ENCODE data around the gene MIER3. TPM values are rescaled to one million over a fixed set of nuclear protein-coding genes. Genes with fewer than 3 reads are reported as not detected.

The MIER3 gene
- total RNA-seq, 1 donor from 2014 or later: 22.6 TPM

DNA sequence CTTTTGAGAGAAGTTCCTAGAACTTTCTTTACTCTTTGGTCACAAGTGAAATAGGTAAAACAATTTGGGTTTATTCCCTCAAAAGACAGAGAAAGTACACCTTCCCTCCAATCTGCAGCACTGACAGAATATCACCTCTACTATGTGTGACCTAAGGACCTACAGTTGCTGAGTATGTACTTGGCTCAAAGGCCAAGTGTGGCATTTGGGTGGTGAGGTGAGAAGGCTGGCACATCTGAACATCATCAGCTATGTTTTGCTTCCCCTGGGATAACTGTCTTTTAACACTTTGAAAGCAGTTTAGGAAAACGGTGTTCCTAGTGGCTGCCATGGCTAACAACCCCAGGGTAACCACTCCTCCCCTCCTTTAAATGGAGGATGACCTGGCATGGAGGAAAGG lies 17.6 kb downstream of the MIER3 start:
- Mint-ChIP-seq H3K27me3 (ENCODE audit: unreplicated experiment) (no peaks in the 10 kb centered on the region), H3K4me1 (ENCODE audit: unreplicated experiment) (no peaks in the 10 kb centered on the region), H3K9me3 (ENCODE audit: unreplicated experiment) (no peaks in the 10 kb centered on the region), H3K36me3 (ENCODE audit: unreplicated experiment) (peaks cover 47% of the 10 kb centered on the region), H3K4me3 (ENCODE audit: unreplicated experiment) (no peak overlapping the region), H3K27ac (ENCODE audit: unreplicated experiment) (no peak overlapping the region)
- DNase-seq (ENCODE audit: extremely low spot score, unreplicated experiment): no peak
- TF ChIP-seq, protein P1, sequence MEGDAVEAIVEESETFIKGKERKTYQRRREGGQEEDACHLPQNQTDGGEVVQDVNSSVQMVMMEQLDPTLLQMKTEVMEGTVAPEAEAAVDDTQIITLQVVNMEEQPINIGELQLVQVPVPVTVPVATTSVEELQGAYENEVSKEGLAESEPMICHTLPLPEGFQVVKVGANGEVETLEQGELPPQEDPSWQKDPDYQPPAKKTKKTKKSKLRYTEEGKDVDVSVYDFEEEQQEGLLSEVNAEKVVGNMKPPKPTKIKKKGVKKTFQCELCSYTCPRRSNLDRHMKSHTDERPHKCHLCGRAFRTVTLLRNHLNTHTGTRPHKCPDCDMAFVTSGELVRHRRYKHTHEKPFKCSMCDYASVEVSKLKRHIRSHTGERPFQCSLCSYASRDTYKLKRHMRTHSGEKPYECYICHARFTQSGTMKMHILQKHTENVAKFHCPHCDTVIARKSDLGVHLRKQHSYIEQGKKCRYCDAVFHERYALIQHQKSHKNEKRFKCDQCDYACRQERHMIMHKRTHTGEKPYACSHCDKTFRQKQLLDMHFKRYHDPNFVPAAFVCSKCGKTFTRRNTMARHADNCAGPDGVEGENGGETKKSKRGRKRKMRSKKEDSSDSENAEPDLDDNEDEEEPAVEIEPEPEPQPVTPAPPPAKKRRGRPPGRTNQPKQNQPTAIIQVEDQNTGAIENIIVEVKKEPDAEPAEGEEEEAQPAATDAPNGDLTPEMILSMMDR (IDR thresholded peaks at IDR 0.05): no peak

DNA sequence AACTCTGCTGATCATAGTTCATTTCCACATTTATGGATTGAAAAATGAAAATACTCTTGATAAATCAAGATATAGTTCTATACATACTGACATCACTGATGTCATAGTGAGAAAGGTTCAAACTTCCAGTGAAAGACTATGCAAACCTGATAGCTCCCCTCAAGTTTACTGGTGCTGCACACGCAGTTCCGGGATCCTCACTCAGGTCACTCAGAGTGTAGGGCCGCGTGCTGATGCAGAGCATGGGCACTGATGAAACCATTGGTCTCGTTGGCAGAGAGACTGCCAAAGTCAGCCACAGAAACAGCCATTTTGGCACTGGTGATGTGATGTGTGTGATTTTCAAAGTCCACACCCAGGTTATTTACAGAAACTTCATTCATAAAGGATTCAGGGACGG lies 29.0 kb downstream of the MIER3 start:
- no peaks in the 10 kb centered on the region for H3K4me1 Mint-ChIP-seq (ENCODE audit: unreplicated experiment)
- TF ChIP-seq, protein P1 (IDR thresholded peaks at IDR 0.05): no peak
- no peaks in the 10 kb centered on the region for H3K27me3 Mint-ChIP-seq (ENCODE audit: unreplicated experiment)
- no peaks in the 10 kb centered on the region for H3K9me3 Mint-ChIP-seq (ENCODE audit: unreplicated experiment)
- H3K27ac Mint-ChIP-seq (ENCODE audit: unreplicated experiment): no peak overlapping the region
- peaks cover 52% of the 10 kb centered on the region for H3K36me3 Mint-ChIP-seq (ENCODE audit: unreplicated experiment)
- H3K4me3 Mint-ChIP-seq (ENCODE audit: unreplicated experiment): no peak overlapping the region
- DNase-seq (ENCODE audit: extremely low spot score, unreplicated experiment): no peak

DNA sequence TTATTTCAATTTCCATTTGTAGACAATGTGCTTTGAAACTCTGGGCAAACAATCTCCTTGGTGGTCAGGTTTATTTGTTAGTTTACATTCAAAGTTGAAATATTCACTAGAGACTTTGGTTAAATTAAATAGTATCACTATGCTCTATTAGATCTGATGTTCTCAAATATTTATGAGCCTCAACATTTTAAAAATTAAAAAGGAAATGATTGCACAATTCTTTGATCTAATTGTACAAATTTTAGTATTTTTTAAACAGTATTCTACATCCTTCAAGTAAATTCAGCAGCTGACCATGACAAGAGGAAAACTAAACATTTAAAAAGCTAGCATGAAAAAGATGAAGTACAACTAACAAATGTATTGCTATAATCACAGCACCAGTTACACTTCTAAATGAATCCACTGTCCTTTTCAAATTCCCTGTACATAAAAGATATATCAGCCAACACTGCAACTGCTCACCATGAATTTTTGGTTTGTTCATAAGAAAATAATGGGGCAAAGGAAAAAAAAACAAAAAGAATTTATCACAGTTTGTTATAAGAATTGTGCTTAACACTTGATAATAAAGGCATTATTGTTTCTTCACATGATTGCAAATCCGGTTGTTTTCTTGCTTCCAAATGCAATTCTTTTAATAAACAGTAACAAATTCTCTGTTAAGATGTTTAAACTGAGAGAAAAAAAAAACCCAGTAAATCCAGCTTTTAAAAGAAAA lies 31.8 kb downstream of the MIER3 start:
- H3K27me3 Mint-ChIP-seq (ENCODE audit: unreplicated experiment): no peaks in the 10 kb centered on the region
- H3K4me1 Mint-ChIP-seq (ENCODE audit: unreplicated experiment): no peaks in the 10 kb centered on the region
- no peak overlapping the region for H3K4me3 Mint-ChIP-seq (ENCODE audit: unreplicated experiment)
- H3K27ac Mint-ChIP-seq (ENCODE audit: unreplicated experiment): no peak overlapping the region
- DNase-seq (ENCODE audit: extremely low spot score, unreplicated experiment): no peak
- no peaks in the 10 kb centered on the region for H3K9me3 Mint-ChIP-seq (ENCODE audit: unreplicated experiment)
- peaks cover 29% of the 10 kb centered on the region for H3K36me3 Mint-ChIP-seq (ENCODE audit: unreplicated experiment)
- TF ChIP-seq, protein P1 (IDR thresholded peaks at IDR 0.05): no peak

DNA sequence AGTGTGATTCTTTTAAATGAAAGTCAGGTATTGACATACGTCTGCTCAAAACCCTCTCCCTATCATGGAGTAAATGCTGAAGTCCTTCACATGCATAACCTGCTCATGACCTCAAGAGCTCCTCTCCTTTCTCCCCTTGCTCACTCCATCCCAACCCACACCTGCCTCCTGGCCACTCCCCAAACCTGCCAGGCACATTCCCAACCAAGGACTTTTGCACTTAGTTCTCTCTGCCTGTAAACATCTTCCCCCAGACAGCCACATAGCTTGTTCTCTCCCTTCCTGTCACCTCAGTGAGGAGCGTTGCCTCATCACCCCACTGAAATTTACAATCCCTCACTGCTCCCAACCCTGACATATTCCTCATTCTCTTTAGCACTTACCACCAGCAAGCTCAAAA lies 33.9 kb downstream of the MIER3 start:
- peaks cover 12% of the 10 kb centered on the region for H3K36me3 Mint-ChIP-seq (ENCODE audit: unreplicated experiment)
- H3K27ac Mint-ChIP-seq (ENCODE audit: unreplicated experiment): no peak overlapping the region
- no peak for DNase-seq (ENCODE audit: extremely low spot score, unreplicated experiment)
- H3K4me1 Mint-ChIP-seq (ENCODE audit: unreplicated experiment): no peaks in the 10 kb centered on the region
- H3K9me3 Mint-ChIP-seq (ENCODE audit: unreplicated experiment): no peaks in the 10 kb centered on the region
- TF ChIP-seq, protein P1 (IDR thresholded peaks at IDR 0.05): no peak
- no peaks in the 10 kb centered on the region for H3K27me3 Mint-ChIP-seq (ENCODE audit: unreplicated experiment)
- H3K4me3 Mint-ChIP-seq (ENCODE audit: unreplicated experiment): no peak overlapping the region

DNA sequence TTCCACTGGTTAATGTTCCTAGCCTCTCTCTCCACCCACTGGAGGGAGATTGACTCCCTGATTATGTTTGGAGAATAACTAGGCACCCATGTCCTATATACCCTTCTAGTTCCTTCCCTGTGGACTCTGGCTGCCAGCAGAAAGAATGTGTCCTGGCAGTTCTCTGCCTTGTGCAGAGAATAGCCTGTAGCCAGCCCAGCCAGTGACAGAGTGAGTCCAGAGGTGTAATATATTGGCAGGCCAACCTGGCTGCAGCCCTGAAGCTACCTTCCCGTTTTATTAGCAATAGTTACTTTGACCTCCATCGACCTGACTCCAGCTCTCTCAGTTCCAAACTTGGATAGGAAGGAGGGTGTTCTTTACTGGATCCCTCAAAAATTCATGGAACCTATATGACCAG lies 34.4 kb downstream of the MIER3 start:
- Mint-ChIP-seq H3K27me3 (ENCODE audit: unreplicated experiment) (no peaks in the 10 kb centered on the region), H3K4me1 (ENCODE audit: unreplicated experiment) (no peaks in the 10 kb centered on the region), H3K36me3 (ENCODE audit: unreplicated experiment) (peaks cover 7% of the 10 kb centered on the region), H3K9me3 (ENCODE audit: unreplicated experiment) (no peaks in the 10 kb centered on the region), H3K27ac (ENCODE audit: unreplicated experiment) (no peak overlapping the region), H3K4me3 (ENCODE audit: unreplicated experiment) (no peak overlapping the region)
- no peak for DNase-seq (ENCODE audit: extremely low spot score, unreplicated experiment)
- TF ChIP-seq, protein P1 (IDR thresholded peaks at IDR 0.05): no peak
